GM18868 (cell line): ENCODE data around the gene FAM168B.

Experiments
- ATAC-seq: cut with Tn5 transposase; IDR thresholded peaks from one replicate; pipeline ENCODE4 v1.9.1; 2021; ENCODE audit warnings: mild to moderate bottlenecking, moderate library complexity; ENCODE audit not compliant: unreplicated experiment

Gene FAM168B

GRCh38 chr2:131041402-131042147, 51.7 kb downstream of the FAM168B start:
- no peak for ATAC-seq

- no peak for ATAC-seq
Observed at GRCh38 chr2:131040661-131041401, 52.4 kb downstream of the FAM168B start.

DNA sequence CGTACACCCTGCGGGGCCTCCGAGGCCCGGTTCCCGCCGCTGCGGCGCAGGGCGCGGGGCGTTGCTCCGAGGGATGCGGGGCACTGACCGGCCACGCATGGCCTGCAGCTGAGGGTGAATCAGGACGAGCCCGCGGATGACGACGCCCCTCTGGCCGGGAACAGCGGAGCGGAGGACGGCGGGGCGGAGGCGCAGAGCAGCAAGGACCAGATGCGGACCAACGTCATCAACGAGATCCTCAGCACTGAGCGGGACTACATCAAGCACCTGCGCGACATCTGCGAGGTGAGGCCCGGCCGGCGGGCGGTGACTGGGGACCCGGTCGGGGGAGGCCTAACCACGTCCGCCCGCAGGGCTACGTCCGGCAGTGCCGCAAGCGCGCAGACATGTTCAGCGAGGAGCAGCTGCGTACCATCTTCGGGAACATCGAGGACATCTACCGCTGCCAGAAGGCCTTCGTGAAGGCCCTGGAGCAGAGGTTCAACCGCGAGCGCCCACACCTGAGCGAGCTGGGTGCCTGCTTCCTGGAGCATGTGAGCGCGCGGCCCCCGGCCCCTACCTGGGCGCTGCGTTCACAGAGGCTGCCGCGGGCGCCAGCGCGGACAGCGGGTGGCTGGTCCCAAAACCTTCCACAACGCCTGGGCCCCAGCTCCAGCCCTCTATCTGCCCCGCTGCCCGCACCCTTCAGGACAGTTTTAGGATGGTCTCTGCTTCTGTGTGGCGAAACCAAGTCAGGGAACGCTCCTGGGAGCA, 53.2 kb downstream of the FAM168B start:
- no peak for ATAC-seq

- ATAC-seq, result no peak
Observed at GRCh38 chr2:131039535-131039907, 53.7 kb downstream of the FAM168B start.

- ATAC-seq, result no peak
Observed at GRCh38 chr2:131039101-131039440, 54.2 kb downstream of the FAM168B start.

GRCh38 chr2:131038258-131039100, 54.8 kb downstream of the FAM168B start:
- ATAC-seq, result no peak

DNA sequence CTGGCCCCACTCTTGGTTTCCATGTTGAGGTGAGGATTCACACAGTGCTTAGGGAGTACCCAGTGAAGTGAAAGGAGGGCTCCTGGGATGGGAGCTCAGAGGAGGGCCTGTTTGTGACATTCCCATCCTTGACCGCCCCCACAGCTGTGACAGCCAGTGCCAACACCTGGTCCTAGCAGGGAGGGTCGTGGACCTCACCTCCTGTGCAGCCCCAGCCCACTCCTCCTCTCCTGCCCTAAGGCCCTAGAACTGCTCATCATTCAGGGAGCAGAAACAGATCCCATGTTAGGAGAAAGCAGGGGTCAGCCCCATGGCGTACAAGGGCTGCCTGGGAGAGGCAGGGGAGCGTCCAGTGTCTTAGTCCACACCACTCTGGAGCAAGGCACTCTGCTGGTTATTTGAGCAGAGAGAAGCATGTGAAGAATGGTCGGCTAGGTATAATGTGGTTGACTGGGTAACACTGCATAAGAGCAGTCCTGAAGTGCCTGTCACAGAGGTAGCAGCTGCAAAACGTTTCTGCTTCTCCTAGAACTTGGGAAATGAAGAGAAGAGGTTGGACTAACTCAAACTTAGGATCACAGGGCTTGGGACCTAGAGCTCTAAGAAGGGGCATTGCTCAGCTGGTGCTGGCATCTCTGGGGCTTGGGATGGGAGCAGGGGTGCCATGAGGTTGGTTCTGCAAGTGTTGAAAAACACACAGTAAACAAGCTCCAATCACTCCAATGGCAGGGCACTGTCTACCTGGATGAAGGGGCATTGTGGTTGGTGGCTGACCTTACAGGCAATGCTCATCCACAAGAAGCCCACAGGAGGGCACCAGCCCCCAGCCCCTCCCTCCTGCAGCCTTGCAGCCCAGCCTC, 55.6 kb downstream of the FAM168B start:
- no peak for ATAC-seq

DNA sequence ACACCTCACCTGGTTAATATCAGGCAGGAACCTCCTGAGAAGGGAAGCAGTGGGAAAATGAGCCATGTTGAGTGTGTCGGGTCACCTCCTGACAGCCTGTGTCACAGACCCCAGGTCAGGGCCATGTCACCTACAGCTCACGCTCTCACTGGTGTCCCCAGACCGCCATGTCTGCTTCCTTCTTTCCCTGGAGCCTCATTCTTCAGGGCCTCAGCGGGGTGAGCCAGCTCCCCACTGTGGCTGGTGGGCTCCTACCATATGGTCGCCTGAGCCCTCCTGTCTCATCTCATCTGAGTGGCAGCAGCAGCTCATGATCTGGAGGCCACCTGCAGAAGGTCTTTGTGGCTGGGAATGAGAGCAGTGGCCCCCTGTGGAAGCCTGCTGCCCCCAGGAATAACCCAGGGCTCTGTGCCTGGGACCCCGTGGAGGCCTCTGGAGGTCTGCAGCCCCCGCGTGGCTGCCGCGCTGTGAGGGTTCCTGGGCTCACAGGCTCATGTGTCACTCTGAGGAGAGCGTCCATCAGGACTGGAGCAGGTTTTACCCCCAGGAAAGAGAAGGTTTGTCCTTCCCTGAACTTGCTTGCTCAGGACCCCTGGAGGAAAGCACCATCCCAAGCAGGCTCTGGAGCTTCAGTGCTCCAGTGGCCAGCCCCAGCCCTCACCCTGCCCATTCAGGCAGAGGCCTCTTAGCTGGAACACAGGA, 56.4 kb downstream of the FAM168B start:
- no peak for ATAC-seq

GRCh38 chr2:131036269-131036668, 57.0 kb downstream of the FAM168B start:
- no peak for ATAC-seq

GRCh38 chr2:131035826-131036231, 57.4 kb downstream of the FAM168B start:
- ATAC-seq, result no peak

- no peak for ATAC-seq
Observed at GRCh38 chr2:131035112-131035825, 58.0 kb downstream of the FAM168B start.

GRCh38 chr2:131034122-131035051, 58.9 kb downstream of the FAM168B start:
- ATAC-seq, result no peak

DNA sequence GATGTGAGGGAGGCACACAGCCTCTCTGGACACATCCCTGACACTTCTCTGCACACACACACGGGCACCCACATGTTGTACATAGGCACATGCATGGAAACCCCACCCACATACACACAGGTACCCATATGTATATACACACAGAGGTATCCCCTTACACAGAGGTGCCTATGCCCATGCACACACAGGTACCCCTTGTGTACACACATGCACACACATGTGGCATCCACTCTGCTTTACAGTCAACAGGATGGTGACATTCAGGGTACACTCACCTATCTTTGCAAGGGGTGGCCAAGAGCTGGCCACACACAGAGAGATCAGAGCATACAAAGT, 59.5 kb downstream of the FAM168B start:
- ATAC-seq, result no peak

DNA sequence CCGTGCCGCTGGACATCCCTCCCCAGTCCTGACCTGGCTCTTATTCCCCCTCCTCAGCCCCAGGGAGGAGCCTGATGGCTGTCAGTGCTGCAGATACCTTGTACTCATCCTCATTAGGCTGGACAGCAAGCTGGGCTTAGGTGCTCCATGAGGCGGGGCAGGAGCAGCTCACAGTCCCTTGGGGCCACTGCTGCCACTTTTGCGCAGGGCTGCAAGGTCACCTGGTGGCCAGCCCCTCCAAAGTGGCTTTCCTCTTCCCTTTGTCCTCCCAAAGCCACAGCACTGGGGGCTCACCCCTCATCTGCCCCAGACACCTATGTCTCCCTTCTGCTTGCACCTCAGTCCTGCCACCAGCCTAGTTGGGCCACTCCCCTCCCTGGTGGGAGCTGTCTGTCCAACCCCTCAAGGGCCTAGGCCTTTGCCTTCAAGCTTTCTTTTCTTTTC, 60.8 kb downstream of the FAM168B start:
- no peak for ATAC-seq

DNA sequence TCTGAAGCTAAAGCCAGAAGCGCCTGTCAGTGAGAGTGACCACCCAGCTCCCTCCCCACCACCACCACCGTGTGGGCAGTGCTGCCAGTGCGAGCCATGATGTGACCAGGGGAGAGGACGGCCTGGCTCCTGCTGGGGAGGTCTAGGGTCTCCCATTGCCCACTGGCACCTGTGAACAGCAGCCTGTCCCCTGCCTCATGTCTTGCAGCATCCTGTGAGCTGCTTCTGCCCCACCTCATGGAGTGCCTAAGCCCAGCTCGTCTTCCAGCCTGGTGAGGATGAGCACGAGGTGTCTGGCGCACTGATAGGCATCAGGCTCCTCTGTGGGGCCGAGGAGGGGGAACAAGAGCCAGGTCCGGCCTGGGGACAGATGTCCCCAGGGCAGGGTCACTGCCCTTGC, 61.4 kb downstream of the FAM168B start:
- no peak for ATAC-seq

- ATAC-seq, result no peak
Observed at GRCh38 chr2:131031431-131031841, 61.8 kb downstream of the FAM168B start.

DNA sequence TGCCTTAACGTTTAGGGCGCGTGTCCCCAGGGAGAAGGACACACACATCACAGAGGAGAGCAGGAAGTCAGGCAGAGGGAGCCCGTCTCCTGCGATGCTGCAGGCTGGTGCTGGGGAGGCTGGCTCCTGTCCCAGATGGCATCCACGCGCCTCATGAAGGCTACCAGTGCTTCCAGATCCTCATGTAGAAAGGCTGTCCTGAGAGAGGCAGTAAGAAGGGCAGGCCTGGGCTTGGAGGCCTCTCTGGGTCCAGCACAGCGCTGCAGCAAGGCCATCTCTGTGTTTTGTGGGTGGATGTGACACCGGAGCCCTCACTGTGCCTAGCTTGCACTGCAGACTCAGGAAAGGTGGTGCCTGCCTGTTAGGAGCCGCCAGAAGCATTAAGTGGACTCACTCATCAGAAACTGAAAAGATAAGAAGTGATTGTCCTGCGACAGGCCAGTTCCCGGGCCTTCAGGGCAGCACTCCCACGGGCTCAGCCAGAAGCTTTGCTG, 62.7 kb downstream of the FAM168B start:
- ATAC-seq, result no peak

- no peak for ATAC-seq
Observed at GRCh38 chr2:131029812-131030211, 63.4 kb downstream of the FAM168B start.
